ENCODE measurements around the gene FAM135A. TPM values are rescaled to one million over a fixed set of nuclear protein-coding genes. Genes with fewer than 3 reads are reported as not detected.
A peak's percentile ranks its signal among the peaks of the same experiment; 100 is the strongest.

The FAM135A gene
- 48.0 TPM for total RNA-seq

DNA sequence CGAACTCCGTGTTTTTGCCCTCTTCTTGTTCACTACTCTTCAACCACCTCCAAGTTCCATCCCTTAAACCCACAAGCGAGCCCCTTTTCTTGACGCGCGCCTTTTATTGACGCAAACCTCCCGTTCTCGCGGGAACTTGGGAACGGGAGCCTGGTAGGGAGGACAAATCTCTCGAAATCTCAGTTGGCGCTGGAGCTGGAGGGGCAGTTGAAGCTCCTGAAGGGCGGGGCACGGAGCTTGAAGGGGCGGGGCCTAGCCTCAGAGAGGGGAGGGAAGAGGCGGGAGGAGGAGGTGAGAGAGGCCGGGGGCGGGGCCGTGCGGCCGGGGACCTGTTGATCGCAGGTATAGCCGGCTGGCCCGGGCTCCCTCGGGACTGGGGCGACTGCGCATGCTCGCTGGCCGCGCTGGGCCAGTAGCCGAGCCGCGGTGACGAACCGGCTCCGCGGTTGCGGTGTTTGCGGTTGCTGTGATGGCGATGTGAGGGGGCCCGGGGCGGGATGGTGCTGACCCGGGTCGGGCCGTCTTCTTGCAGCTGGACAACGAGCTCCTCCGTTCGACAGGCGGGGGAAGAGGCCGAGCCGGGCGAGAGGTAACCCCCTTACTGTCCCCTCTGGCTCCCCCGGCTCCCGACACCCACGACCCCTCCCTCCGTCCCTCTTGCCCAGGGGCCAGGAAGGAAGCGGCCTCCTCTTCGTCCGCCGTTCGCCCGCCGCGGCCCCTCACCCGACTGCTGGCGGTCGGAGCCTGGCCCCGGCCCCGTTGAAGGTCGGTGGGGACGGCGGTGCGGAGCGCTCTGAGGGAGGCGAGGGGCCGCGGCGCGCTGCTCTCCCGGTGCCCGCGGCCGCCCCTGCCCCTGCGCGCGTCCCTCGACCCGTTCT is at the start of gene FAM135A:
TSS of gene FAM135A (plus strand) at position 395 of the 878 bp plus-strand sequence. CDS start 14,835 bp downstream, outside the sequence.
- peak; percentile 98 for DNase-seq

GRCh38 chr6:70363741-70364493 is 49.4 kb upstream of the FAM135A start:
- DNase-seq: no peak

GRCh38 chr6:70369332-70369950 is 43.9 kb upstream of the FAM135A start:
- DNase-seq: peak; percentile 22

GRCh38 chr6:70370496-70370895 is 42.8 kb upstream of the FAM135A start:
- no peak for DNase-seq

GRCh38 chr6:70371454-70372105 is 41.7 kb upstream of the FAM135A start:
- peak; percentile 61 for DNase-seq

- no peak for DNase-seq
Observed at GRCh38 chr6:70375166-70375565, 38.1 kb upstream of the FAM135A start.

DNA sequence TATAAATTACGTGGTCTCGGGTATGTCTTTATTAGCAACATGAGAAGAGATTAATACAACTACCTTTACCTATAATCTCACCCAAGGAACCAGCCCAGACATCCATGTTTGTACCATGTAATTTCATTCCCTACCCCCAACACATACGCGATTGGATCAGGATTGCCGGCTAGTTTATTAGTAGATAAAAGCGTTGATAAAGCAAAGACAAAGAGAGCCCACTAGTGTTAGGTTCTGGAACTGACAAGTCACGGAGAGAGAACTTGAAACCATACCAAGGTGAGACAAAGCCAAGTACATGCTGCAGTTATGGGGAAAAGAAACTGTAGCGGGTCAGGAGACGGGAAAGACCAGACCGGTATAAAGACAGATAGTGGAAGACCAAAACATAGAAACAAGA is 37.4 kb upstream of the FAM135A start:
- DNase-seq: no peak

GRCh38 chr6:70376628-70377027 is 36.7 kb upstream of the FAM135A start:
- DNase-seq: no peak

- no peak for DNase-seq
Observed at GRCh38 chr6:70377372-70377771, 35.9 kb upstream of the FAM135A start.

DNA sequence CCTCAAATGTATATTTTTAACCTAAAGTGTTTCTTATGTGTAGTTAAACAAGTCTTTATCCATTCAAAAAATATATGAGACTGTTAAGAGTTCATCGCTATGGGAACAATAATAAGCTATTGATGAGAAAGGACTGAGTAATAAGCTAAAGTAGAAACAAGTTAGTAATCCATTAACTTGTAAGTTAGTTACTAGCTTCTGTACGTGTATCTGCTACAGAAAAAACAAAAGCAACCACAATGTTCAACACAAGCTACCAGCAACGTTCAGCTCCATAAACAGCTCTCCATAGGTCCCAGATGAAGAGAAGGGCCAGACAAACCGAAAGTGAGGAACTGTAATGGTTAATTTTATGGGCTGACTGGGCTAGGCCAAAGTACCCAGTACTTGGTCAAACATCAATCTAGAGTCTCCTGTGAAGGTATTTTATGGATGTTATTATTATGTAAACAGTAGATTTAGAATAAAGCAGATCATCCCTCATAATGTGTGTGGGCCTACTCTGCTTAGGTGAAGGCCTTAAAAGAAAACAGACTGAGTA is 33.8 kb upstream of the FAM135A start:
- DNase-seq: no peak

GRCh38 chr6:70380252-70380651 is 33.1 kb upstream of the FAM135A start:
- no peak for DNase-seq

DNA sequence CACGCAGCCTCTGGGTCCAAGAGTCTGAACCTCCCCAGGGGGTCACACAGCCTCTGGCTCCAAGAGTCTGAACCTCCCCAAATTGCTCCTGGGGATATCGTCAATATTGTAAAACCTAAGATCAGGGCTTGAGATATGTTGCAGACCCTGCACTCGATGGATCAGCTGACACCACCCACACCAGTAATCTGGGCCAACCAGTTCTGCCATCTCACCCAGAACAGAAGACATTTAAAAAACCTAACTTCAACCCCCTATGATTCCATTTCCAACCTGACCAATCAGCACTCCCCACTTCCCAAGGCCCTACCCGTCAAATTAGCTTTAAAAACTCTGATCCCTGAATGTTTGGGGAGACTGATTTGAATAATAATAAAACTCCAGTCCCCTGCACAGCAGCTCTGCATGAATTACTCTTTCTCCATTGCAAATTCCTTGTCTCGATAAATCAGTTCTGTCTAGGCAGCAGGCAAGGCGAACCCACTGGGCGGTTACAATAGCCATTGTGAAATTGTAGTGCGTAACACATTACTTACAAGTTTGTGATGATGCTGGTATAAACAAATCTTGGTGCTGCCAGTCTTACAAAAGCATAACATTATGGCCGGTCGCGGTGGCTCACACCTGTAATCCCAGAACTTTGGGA is 32.4 kb upstream of the FAM135A start:
- no peak for DNase-seq

DNA sequence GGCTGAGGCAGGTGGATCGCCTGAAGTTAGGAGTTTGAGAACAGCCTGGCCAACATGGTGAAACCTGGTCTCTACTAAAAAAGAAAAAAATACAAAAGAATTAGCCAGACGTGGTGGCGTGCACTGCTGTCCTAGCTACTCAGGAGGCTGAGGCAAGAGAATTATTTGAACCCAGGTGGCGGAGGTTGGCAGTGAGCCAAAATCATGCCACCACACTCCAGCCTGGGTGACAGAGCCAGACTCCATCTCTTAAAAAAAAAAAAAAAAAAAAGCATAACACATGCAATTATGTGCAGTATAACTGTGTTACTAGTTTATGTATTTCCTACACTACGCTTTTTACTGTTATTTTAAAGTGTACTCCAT is 31.9 kb upstream of the FAM135A start:
- no peak for DNase-seq

GRCh38 chr6:70385901-70386300 is 27.4 kb upstream of the FAM135A start:
- DNase-seq: no peak

DNA sequence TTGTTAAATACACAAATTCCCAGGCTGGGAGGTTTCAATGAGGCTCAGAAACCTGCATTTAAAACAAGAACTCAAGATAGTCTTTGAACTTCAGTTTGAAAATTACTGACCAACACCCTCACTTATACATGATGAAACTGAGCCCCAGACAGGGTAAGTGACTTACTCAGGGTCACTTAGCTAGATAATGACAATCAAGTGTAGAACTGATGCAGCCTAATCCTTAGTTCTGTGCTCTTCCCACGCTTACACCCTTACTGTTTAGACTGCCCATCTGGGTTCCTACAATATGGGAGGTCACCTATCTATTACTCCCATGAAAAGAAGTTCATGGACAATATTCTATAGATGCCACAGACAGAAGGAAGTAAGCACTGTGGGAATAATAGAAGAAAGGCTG is 24.5 kb upstream of the FAM135A start:
- no peak for DNase-seq

DNA sequence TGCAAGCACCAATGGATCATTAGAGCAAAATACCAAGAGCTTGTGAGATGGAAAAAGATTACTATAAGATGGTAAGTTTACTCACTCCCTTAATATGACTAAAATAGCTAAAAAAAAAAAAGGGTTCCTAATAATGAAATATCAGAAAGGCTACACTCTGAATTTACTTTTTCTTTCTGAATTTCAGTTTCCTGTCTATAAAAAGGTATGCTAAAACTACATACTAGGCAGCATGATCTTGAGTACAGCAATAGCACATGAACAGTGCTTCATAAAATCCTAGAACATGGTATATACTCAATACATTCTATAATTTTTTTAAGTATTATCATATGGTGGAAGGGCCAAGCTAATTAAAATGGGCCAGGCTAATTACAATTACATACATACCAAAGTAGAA is 24.0 kb upstream of the FAM135A start:
- no peak for DNase-seq

- DNase-seq: no peak
Observed at GRCh38 chr6:70390067-70390466, 23.2 kb upstream of the FAM135A start.

- DNase-seq: no peak
Observed at GRCh38 chr6:70391492-70391891, 21.8 kb upstream of the FAM135A start.

DNA sequence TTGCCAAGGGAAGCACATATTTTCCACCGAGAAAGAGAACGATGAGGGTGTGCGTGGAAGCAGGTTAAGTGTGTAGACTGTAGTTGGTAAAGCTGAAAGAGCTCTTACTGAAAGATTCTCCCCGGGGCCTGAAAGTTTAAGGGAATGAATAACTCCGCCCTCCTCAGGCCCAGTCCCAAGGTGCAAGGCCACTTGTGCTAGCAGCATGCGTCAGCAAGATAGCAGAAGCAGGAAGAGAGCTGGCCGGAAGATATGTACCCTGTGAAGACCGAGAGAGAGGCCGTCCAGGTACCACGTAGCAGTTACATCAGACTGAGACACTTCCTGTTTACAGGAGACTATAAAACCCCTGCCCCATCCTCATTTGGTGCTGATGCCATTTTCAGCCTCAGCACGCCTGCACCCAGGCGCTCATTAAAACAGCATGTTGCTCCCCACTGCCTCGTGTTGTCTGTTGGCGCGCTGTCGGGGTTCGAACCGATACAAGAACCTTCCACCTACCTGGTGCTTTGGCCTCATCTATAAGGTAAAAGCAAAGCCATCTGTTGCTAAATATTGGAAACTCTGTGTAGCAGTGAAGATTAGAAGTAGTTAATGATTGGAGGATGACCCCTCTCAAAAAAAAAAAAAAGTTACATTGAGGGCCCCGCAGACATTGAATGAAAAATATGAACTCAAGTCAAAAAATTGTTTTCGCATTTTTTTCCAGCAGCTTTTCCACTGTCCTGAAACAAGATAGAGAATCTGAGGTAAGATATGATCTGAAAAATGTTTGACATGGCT is 18.6 kb upstream of the FAM135A start:
- no peak for DNase-seq

GRCh38 chr6:70395301-70395672 is 18.0 kb upstream of the FAM135A start:
- DNase-seq: no peak

DNA sequence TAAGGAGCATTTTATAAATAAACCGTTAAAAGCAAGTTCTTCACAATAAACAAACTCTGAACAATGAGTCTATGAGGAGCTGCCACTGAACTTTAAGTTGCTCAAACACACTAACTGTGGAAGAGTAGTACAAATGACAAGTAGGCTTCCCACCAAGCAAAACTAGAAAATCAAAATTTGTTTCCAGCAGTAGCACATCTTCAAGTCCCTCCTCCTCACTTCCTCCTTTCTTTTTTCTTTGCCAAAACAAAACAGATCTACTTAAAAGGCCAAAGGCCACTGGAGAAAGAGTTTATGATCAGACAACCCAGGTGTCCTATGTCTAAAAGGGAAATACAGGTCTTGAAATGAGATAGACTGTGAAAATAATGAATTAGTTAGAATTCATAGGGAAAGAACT is 17.1 kb upstream of the FAM135A start:
- no peak for DNase-seq

Measured in skin of body (tissue), 2 donors.